ENCODE results near the gene SELENOO.

DNA sequence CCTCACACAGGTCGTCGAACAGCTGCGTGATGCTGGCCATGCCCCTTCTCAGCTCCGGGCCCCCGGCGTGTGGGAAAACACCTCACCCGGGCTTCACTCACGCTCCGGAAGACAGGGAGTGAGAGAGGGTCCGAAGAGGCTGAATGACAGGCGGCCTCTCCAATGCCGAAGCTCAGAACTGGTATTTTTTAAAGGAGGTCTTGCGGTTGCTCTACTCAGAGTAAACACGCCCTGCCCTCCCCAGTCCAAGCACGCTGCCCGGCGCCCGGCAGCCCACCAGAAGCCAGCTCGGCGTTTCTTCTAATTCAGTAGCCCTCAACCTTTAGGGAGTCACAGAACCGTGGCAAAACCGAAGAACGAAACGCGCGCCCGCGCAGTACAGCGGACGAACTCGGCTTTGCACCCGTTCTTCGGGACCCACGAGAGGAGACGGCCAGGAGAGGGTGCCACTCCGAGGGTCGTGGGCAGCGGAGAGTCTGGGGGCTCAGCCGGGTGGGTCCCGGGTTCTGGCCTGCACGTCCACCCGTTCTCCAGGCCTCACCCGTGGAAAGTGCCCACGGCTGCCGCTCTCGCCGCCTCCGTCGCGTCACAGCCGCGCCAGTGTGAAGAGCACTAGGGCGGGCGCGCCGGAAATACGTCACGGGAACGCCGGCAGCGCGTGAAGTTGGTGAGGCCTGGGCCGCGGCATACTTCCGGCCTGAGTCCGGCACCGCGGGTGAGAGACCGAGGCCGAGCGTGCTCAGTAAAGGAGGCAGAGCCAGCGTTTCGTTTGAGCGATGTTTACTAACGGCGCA lies 43.8 kb downstream of the SELENOO start, which contains the start of gene TUBGCP6:
- TF ChIP-seq, protein P1, sequence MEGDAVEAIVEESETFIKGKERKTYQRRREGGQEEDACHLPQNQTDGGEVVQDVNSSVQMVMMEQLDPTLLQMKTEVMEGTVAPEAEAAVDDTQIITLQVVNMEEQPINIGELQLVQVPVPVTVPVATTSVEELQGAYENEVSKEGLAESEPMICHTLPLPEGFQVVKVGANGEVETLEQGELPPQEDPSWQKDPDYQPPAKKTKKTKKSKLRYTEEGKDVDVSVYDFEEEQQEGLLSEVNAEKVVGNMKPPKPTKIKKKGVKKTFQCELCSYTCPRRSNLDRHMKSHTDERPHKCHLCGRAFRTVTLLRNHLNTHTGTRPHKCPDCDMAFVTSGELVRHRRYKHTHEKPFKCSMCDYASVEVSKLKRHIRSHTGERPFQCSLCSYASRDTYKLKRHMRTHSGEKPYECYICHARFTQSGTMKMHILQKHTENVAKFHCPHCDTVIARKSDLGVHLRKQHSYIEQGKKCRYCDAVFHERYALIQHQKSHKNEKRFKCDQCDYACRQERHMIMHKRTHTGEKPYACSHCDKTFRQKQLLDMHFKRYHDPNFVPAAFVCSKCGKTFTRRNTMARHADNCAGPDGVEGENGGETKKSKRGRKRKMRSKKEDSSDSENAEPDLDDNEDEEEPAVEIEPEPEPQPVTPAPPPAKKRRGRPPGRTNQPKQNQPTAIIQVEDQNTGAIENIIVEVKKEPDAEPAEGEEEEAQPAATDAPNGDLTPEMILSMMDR (IDR thresholded peaks at IDR 0.05) = peak in 3 of 5 experiments; percentile 10 to 70 (median 57)
- TF ChIP-seq POLR2A (IDR thresholded peaks at IDR 0.05) (peak; percentile 63 to 71), EP300 (IDR thresholded peaks at IDR 0.05) (peak; percentile 92 to 97)

All from tibial nerve (tissue), 4 donors.